ENCODE data around the gene AKAP4.
A peak's percentile ranks its signal among the peaks of the same experiment; 100 is the strongest.

The AKAP4 gene

GRCh38 chrX:50200907-50201306, at the start of gene AKAP4:
Gene AKAP4, minus strand, starts transcription at chrX:50201007. Its CDS starts 118 bp downstream, at chrX:50200889.
- DNase-seq (ENCODE audit: low spot score): no peak
- no peak for TF ChIP-seq CTCF (IDR thresholded peaks at IDR 0.05; ENCODE audit: extremely low read depth, missing control alignments)

GRCh38 chrX:50211510-50211909, 10.7 kb upstream of the AKAP4 start:
- DNase-seq (ENCODE audit: low spot score): no peak
- TF ChIP-seq CTCF (IDR thresholded peaks at IDR 0.05; ENCODE audit: extremely low read depth, missing control alignments): no peak

- no peak for DNase-seq (ENCODE audit: low spot score)
- no peak for TF ChIP-seq CTCF (IDR thresholded peaks at IDR 0.05; ENCODE audit: extremely low read depth, missing control alignments)
These were observed 5.9 kb upstream of the AKAP4 start for GRCh38 chrX:50206753-50207152.

- peak; percentile 59 for DNase-seq (ENCODE audit: low spot score)
- no peak for TF ChIP-seq CTCF (IDR thresholded peaks at IDR 0.05; ENCODE audit: extremely low read depth, missing control alignments)
These were observed 3.6 kb upstream of the AKAP4 start, which contains the start of gene CCNB3 for GRCh38 chrX:50204364-50204899. Gene CCNB3, plus strand, starts transcription at chrX:50204765. Its CDS starts 80,399 bp downstream, at chrX:50285164.

GRCh38 chrX:50202539-50202938, 1.7 kb upstream of the AKAP4 start:
- DNase-seq (ENCODE audit: low spot score): no peak
- no peak for TF ChIP-seq CTCF (IDR thresholded peaks at IDR 0.05; ENCODE audit: extremely low read depth, missing control alignments)

- TF ChIP-seq CTCF (IDR thresholded peaks at IDR 0.05; ENCODE audit: extremely low read depth, missing control alignments): no peak
- no peak for DNase-seq (ENCODE audit: low spot score)
These were observed 2.5 kb downstream of the AKAP4 start for GRCh38 chrX:50198348-50198747.

- DNase-seq (ENCODE audit: low spot score): no peak
- TF ChIP-seq CTCF (IDR thresholded peaks at IDR 0.05; ENCODE audit: extremely low read depth, missing control alignments): no peak
These were observed 11.8 kb downstream of the AKAP4 start for GRCh38 chrX:50188859-50189600.

Measured in GM20000 (cell line).